GM18951 (cell line): ENCODE results near the gene KASH5.
"Not testable (repeated sequence)": the region's sequence is repeated elsewhere in the genome, so short reads cannot be mapped to it uniquely, and the experiment has no call there.

Experiments used
- POLR2A ChIP-seq: IDR thresholded peaks from 4 replicates; pipeline ENCODE4 v1.6.1; 2011; ENCODE audit warnings: mild to moderate bottlenecking; ENCODE audit not compliant: insufficient read length, insufficient read depth; ENCODE audit errors: extremely low read depth
- in situ Hi-C: fragments of 300-500 bp; cut with MboI; formaldehyde crosslinking; loops from one replicate; pipeline ENCODE4 v1.12.0; 2022; ENCODE audit warnings: low sequenced_read_pairs, mixed read lengths, inconsistent platforms; ENCODE audit not compliant: unreplicated experiment

Gene KASH5

GRCh38 chr19:49368711-49369358 lies 19.2 kb upstream of the KASH5 start:
- no peak for TF ChIP-seq POLR2A

GRCh38 chr19:49371184-49371583 lies 16.9 kb upstream of the KASH5 start:
- no peak for TF ChIP-seq POLR2A

More at GRCh38 chr19:49368711-49369358, 19.2 kb upstream of the KASH5 start:
- in situ Hi-C loops: no loop called here

GRCh38 chr19:49373174-49373573 lies 14.9 kb upstream of the KASH5 start:
- in situ Hi-C loops: not testable (repeated sequence)

More at GRCh38 chr19:49371184-49371583, 16.9 kb upstream of the KASH5 start:
- in situ Hi-C loops: no loop called here

- in situ Hi-C loops: no loop called here
- TF ChIP-seq POLR2A: no peak
These were observed 13.2 kb upstream of the KASH5 start for GRCh38 chr19:49374665-49375434.

- in situ Hi-C loops: no loop called here
- TF ChIP-seq POLR2A: no peak
These were observed 9.5 kb upstream of the KASH5 start for GRCh38 chr19:49378512-49378911.

GRCh38 chr19:49380391-49380790 lies 7.7 kb upstream of the KASH5 start:
- in situ Hi-C loops: no loop called here
- no peak for TF ChIP-seq POLR2A

- in situ Hi-C loops: no loop called here
- no peak for TF ChIP-seq POLR2A
These were observed 5.4 kb upstream of the KASH5 start for GRCh38 chr19:49382639-49383038.

GRCh38 chr19:49383599-49383998 lies 4.5 kb upstream of the KASH5 start:
- TF ChIP-seq POLR2A: no peak
- in situ Hi-C loops: no loop called here

GRCh38 chr19:49389406-49389805 lies 1.4 kb downstream of the KASH5 start:
- TF ChIP-seq POLR2A: no peak

GRCh38 chr19:49390131-49390928 lies 2.3 kb downstream of the KASH5 start:
- in situ Hi-C loops: loop anchor here (10.0 kb wide), 1 partner anchor 54 kb away; the partner anchor contains the start of gene SLC17A7

More at GRCh38 chr19:49389406-49389805, 1.4 kb downstream of the KASH5 start:
- in situ Hi-C loops: no loop called here

GRCh38 chr19:49390929-49391359 lies 2.9 kb downstream of the KASH5 start:
- in situ Hi-C loops: loop anchor here (10.0 kb wide), 1 partner anchor 54 kb away; the partner anchor contains the start of gene SLC17A7
- TF ChIP-seq POLR2A: no peak

More at GRCh38 chr19:49390131-49390928, 2.3 kb downstream of the KASH5 start:
- TF ChIP-seq POLR2A: no peak

- no peak for TF ChIP-seq POLR2A
- in situ Hi-C loops: loop anchor here (10.0 kb wide), 1 partner anchor 53 kb away; the partner anchor contains the start of gene SLC17A7
These were observed 3.7 kb downstream of the KASH5 start for GRCh38 chr19:49391581-49392399.
